CD4-positive, alpha-beta T cell treated with Interleukin-15 for 4 hours (primary cell): ENCODE measurements around the gene CCDC85C.
"Not testable (repeated sequence)": the region's sequence is repeated elsewhere in the genome, so short reads cannot be mapped to it uniquely, and the experiment has no call there.

Experiments
- DNase-seq: peaks from one replicate; pipeline ENCODE4 v3.0.0-alpha.2; 2020; ENCODE audit warnings: low spot score

CCDC85C gene

GRCh38 chr14:99603471-99604277, at the start of gene CCDC85C:
Gene CCDC85C, minus strand, starts transcription at chr14:99604207. Its CDS starts 248 bp downstream, at chr14:99603959.
- peak; percentile 40 for DNase-seq

- no peak for DNase-seq
Observed at GRCh38 chr14:99651953-99652746, 48.1 kb upstream of the CCDC85C start.

- no peak for DNase-seq
Observed at GRCh38 chr14:99650189-99650588, 46.2 kb upstream of the CCDC85C start.

GRCh38 chr14:99649643-99650042, 45.6 kb upstream of the CCDC85C start:
- DNase-seq = no peak

GRCh38 chr14:99649219-99649618, 45.2 kb upstream of the CCDC85C start:
- no peak for DNase-seq

- DNase-seq = no peak
Observed at GRCh38 chr14:99648027-99648784, 44.2 kb upstream of the CCDC85C start.

- no peak for DNase-seq
Observed at GRCh38 chr14:99647411-99647810, 43.4 kb upstream of the CCDC85C start.

- no peak for DNase-seq
Observed at GRCh38 chr14:99645545-99646505, 41.8 kb upstream of the CCDC85C start.

GRCh38 chr14:99644723-99645544, 40.9 kb upstream of the CCDC85C start, which contains the start of gene HHIPL1:
Gene HHIPL1, plus strand, starts transcription at chr14:99645129. Its CDS starts 79 bp downstream, at chr14:99645208.
- DNase-seq = no peak

GRCh38 chr14:99644035-99644587, 40.1 kb upstream of the CCDC85C start:
- DNase-seq = no peak

GRCh38 chr14:99643343-99643742, 39.3 kb upstream of the CCDC85C start:
- no peak for DNase-seq

- DNase-seq = not testable (repeated sequence)
Observed at GRCh38 chr14:99642771-99643170, 38.8 kb upstream of the CCDC85C start.

- no peak for DNase-seq
Observed at GRCh38 chr14:99637624-99638023, 33.6 kb upstream of the CCDC85C start.

- DNase-seq = no peak
Observed at GRCh38 chr14:99636487-99636886, 32.5 kb upstream of the CCDC85C start.

GRCh38 chr14:99635116-99635515, 31.1 kb upstream of the CCDC85C start:
- DNase-seq = no peak

GRCh38 chr14:99634443-99634842, 30.4 kb upstream of the CCDC85C start:
- DNase-seq = no peak

- no peak for DNase-seq
Observed at GRCh38 chr14:99633918-99634317, 29.9 kb upstream of the CCDC85C start.

- no peak for DNase-seq
Observed at GRCh38 chr14:99633141-99633540, 29.1 kb upstream of the CCDC85C start.

GRCh38 chr14:99632410-99633035, 28.5 kb upstream of the CCDC85C start:
- DNase-seq = no peak
